Endothelial cell (in vitro differentiated cells): ENCODE data around the gene CPN2. TPM values are rescaled to one million over a fixed set of nuclear protein-coding genes. Genes with fewer than 3 reads are reported as not detected.

ENCODE experiments used
- DNase-seq: peaks from one replicate; pipeline ENCODE4 v3.0.0; 2021; ENCODE audit warnings: low spot score
- H3K27ac Mint-ChIP-seq: one replicate; pipeline ENCODE4 v1.8.0; 2021; ENCODE audit warnings: mixed read lengths, inconsistent platforms; ENCODE audit not compliant: unreplicated experiment
- H3K27me3 Mint-ChIP-seq: one replicate; pipeline ENCODE4 v1.8.0; 2021; ENCODE audit warnings: mild to moderate bottlenecking, moderate library complexity, mixed read lengths, inconsistent platforms; ENCODE audit not compliant: unreplicated experiment
- H3K36me3 Mint-ChIP-seq: one replicate; pipeline ENCODE4 v1.8.0; 2021; ENCODE audit warnings: mild to moderate bottlenecking, low read depth, mixed read lengths, inconsistent platforms; ENCODE audit not compliant: unreplicated experiment
- H3K4me1 Mint-ChIP-seq: one replicate; pipeline ENCODE4 v1.8.0; 2021; ENCODE audit warnings: mild to moderate bottlenecking, mixed read lengths, inconsistent platforms; ENCODE audit not compliant: unreplicated experiment
- H3K4me3 Mint-ChIP-seq: one replicate; pipeline ENCODE4 v1.8.0; 2021; ENCODE audit warnings: mild to moderate bottlenecking, mixed read lengths, inconsistent platforms; ENCODE audit not compliant: unreplicated experiment
- H3K9me3 Mint-ChIP-seq: one replicate; pipeline ENCODE4 v1.8.0; 2021; ENCODE audit warnings: mixed read lengths, inconsistent platforms; ENCODE audit not compliant: unreplicated experiment
- CTCF ChIP-seq: fragments of 200-600 bp; sonication (generic); IDR thresholded peaks from one replicate; pipeline ENCODE4 v1.5.0; 2021; ENCODE audit warnings: antibody characterized with exemption; ENCODE audit not compliant: unreplicated experiment
- total RNA-seq: library from RNA; stranded (reverse); fragmentation: NEBNext Ultra II Directional; extraction: Animal tissue kit (Norgen Biotek cat#: 25700); gene quantifications from one replicate; pipeline ENCODE4 v1.2.1, GENCODE V29; 2021; ENCODE audit not compliant: unreplicated experiment

CPN2 gene
- total RNA-seq, 1 donor from 2014 or later = not detected

GRCh38 chr3:194390835-194391234, 39.7 kb upstream of the CPN2 start:
- Mint-ChIP-seq H3K36me3 (peaks cover 8% of the 10 kb centered on the region), H3K9me3 (no peaks in the 10 kb centered on the region), H3K27me3 (peaks cover 6% of the 10 kb centered on the region), H3K4me1 (peaks cover 7% of the 10 kb centered on the region), H3K4me3 (no peak overlapping the region), H3K27ac (no peak overlapping the region)
- no peak for DNase-seq
- no peak for TF ChIP-seq CTCF

DNA sequence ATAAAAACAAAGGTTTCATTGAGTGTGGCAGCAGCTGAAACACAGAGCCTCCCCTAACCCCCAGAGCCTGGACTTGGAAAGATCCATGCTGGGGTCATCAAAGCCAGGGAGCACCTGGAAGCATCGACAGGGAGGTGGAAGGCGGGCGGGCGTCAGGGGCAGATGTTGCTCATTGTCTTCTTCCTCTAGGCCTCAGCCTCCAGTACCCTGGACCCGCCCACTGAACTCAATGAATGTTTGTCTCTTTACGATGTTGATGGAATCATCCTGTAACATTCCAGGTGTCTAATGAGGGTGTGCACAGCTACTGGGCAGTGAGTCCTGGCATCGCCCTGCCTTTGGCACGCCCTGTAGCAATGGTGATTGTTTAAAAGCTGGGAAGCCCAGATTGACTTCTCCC, 38.1 kb upstream of the CPN2 start:
- Mint-ChIP-seq H3K27me3 (peaks cover 2% of the 10 kb centered on the region), H3K4me1 (no peaks in the 10 kb centered on the region), H3K27ac (no peak overlapping the region), H3K36me3 (peaks cover 8% of the 10 kb centered on the region), H3K9me3 (no peaks in the 10 kb centered on the region), H3K4me3 (no peak overlapping the region)
- DNase-seq = no peak
- TF ChIP-seq CTCF = no peak

DNA sequence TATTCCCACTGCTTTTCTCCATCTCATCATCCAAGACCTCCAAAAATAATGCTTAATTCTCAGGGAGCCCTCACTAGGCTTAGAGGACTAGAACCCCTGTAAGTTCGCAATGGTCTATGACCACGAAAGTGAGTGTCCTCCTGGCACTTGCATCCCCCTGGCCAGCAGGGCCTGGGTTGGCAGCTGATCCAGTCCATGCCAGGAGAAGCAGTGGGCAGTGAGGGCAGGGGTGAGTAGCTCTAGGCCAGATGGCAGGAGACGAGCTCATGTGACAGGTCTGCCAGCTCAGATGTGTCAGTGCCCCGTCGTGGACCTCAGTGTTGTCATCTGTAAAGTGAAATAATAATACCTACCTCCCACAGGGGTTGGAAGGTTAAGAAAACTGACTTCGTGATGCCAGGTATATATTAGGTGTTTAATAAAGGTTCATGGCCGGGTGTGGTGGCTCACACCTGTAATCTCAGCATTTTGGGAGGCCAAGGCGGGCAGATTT, 36.8 kb upstream of the CPN2 start:
- Mint-ChIP-seq H3K9me3 (no peaks in the 10 kb centered on the region), H3K4me1 (peaks cover 10% of the 10 kb centered on the region), H3K4me3 (no peak overlapping the region), H3K27ac (no peak overlapping the region), H3K36me3 (peaks cover 8% of the 10 kb centered on the region), H3K27me3 (peaks cover 3% of the 10 kb centered on the region)
- DNase-seq = no peak
- TF ChIP-seq CTCF = no peak

DNA sequence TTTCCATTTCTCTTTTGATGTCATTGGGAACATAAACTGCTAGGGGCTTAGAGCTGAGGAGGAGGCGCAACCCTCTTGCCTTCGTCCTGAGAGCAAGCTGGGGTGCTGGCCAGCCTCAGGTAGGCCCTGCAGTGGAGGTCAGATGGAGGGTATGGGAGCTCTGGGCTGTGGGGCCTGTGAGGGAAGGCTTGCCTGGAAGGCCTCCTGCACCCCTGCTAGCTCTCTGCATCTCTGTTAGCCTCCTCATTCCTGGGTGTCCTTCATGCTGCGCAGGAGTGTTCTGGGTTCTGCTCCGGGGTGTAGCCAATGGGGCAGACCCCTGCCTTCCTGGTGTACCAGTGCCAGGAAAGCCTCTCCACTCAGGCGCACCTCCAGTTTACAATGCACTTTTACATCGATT, 36.1 kb upstream of the CPN2 start:
- peaks cover 3% of the 10 kb centered on the region for H3K27me3 Mint-ChIP-seq
- H3K36me3 Mint-ChIP-seq = peaks cover 8% of the 10 kb centered on the region
- DNase-seq = no peak
- H3K4me1 Mint-ChIP-seq = peaks cover 16% of the 10 kb centered on the region
- no peak overlapping the region for H3K4me3 Mint-ChIP-seq
- H3K9me3 Mint-ChIP-seq = no peaks in the 10 kb centered on the region
- no peak overlapping the region for H3K27ac Mint-ChIP-seq
- no peak for TF ChIP-seq CTCF

DNA sequence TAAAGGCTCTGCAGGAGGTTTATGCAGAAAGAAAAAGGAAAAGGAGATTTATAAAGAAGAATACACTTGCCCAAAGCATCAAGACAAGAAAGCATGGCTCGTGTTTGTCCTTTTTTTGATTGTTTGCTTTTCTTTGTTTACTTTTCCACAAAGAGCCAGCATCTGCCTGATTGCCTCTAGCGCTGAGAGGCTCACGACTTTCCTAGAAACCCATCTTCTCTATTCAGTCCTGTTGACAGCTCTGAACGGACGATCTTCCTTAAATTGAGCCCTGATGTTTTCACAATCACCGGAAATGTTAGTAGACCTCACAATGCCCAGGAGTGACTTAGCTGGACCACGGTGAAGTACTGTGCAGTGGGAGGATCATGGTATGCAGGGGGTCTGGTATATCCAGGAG, 35.5 kb upstream of the CPN2 start:
- H3K4me1 Mint-ChIP-seq = peaks cover 18% of the 10 kb centered on the region
- H3K27ac Mint-ChIP-seq = no peak overlapping the region

More for the DNA sequence above, 35.5 kb upstream of the CPN2 start:
- Mint-ChIP-seq H3K9me3 (no peaks in the 10 kb centered on the region), H3K4me3 (no peak overlapping the region), H3K36me3 (peaks cover 8% of the 10 kb centered on the region), H3K27me3 (peaks cover 3% of the 10 kb centered on the region)
- DNase-seq = no peak
- TF ChIP-seq CTCF = no peak
